ENCODE data around the gene DAB1. TPM values are rescaled to one million over a fixed set of nuclear protein-coding genes. Genes with fewer than 3 reads are reported as not detected.

The DAB1 gene
- total RNA-seq, 1 donor from 2014 or later = not detected

DNA sequence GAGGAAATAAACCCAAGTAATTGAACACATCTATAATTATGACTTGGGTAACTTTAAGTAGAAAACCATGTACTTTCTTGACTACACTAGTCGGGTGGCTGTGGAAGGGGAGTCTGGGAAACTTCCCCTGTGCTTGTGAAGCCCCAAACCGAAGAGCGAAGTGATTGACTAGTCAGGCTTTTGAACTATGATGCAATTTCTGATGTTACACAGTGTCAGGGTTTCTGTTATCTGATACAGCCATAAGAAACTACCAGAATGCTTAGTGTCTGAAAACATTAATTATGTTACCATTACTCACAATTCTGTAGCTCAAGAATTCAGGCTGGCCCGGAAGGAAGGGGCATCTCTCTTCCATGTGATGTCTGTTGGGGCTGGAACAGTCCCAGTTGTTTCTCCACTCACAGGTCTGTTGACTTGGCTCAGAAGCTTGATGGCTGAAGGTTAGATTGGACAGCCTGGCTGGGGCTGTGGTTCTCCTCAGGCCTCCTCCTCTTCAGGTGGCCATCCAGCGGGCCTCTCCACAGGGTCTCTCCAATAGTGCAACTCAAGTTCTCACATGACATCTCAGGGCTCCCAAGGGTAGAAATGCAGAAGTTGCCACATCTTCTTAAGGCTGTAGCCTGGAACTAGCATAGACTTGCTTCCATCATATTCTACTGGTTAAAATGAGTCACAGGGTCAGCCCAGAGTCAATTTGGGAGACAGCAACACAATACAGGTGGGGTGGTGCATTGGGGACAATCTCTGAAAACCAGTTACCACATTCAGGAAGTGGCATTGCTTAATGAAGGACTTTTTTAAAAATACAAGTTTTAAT is 449.7 kb downstream of the DAB1 start:
- Mint-ChIP-seq H3K27me3 (ENCODE audit: low read depth) (peaks cover 11% of the 10 kb centered on the region), H3K9me3 (ENCODE audit: low read depth) (peaks cover 2% of the 10 kb centered on the region), H3K36me3 (ENCODE audit: low read depth) (no peaks in the 10 kb centered on the region), H3K4me1 (ENCODE audit: low read depth) (no peaks in the 10 kb centered on the region), H3K4me3 (ENCODE audit: unreplicated experiment) (no peak overlapping the region), H3K27ac (ENCODE audit: unreplicated experiment) (no peak overlapping the region)
- DNase-seq (ENCODE audit: low spot score) = no peak
- no peak for TF ChIP-seq CTCF (IDR thresholded peaks at IDR 0.05)

DNA sequence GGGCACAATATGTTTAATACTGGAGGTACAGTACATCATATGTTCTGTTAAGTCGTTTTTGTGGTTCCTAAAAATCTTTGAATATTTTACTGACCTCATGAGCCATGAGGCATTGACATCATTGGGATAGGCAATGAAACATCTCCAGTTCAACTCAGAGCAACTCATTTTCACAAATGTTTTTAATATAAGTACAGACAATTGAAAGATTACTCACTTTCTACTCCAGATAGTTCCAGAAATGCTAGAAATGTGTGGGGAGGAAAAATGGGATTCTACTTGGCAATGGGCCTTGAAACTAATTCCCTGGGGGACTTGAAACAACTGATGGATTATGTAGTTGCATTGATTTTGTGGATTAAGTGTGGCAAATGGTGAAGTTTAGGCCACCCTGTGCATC is 450.9 kb downstream of the DAB1 start:
- H3K9me3 Mint-ChIP-seq (ENCODE audit: low read depth) = peaks cover 2% of the 10 kb centered on the region
- DNase-seq (ENCODE audit: low spot score) = no peak
- H3K27me3 Mint-ChIP-seq (ENCODE audit: low read depth) = peaks cover 11% of the 10 kb centered on the region
- H3K27ac Mint-ChIP-seq (ENCODE audit: unreplicated experiment) = no peak overlapping the region
- no peaks in the 10 kb centered on the region for H3K4me1 Mint-ChIP-seq (ENCODE audit: low read depth)
- no peak for TF ChIP-seq CTCF (IDR thresholded peaks at IDR 0.05)
- H3K4me3 Mint-ChIP-seq (ENCODE audit: unreplicated experiment) = no peak overlapping the region
- no peaks in the 10 kb centered on the region for H3K36me3 Mint-ChIP-seq (ENCODE audit: low read depth)

DNA sequence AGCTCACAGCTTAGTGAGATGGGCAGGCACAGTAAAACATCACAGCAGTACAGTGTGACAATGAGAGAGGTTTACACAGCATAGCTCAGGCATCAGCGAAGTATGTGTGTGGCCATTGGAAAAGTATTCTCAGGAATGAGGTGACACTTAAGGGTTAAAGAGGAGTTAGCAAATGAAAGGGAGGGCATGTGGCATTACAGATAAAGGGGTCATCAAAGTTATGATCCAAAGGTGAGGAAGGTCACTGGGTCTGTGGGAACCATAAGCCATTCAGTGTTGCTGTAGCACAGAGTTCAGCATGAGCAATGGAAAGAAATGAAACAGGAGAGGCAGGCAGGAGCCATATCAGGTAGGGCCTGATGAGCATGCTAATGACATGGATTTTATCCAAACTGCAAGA is 453.6 kb downstream of the DAB1 start:
- Mint-ChIP-seq H3K27me3 (ENCODE audit: low read depth) (peaks cover 5% of the 10 kb centered on the region), H3K4me1 (ENCODE audit: low read depth) (no peaks in the 10 kb centered on the region), H3K4me3 (ENCODE audit: unreplicated experiment) (no peak overlapping the region), H3K9me3 (ENCODE audit: low read depth) (peaks cover 2% of the 10 kb centered on the region), H3K27ac (ENCODE audit: unreplicated experiment) (no peak overlapping the region), H3K36me3 (ENCODE audit: low read depth) (no peaks in the 10 kb centered on the region)
- DNase-seq (ENCODE audit: low spot score) = no peak
- no peak for TF ChIP-seq CTCF (IDR thresholded peaks at IDR 0.05)

- no peak for DNase-seq (ENCODE audit: low spot score)
- Mint-ChIP-seq H3K4me1 (ENCODE audit: low read depth) (no peaks in the 10 kb centered on the region), H3K27ac (ENCODE audit: unreplicated experiment) (no peak overlapping the region), H3K4me3 (ENCODE audit: unreplicated experiment) (no peak overlapping the region), H3K27me3 (ENCODE audit: low read depth) (peaks cover 3% of the 10 kb centered on the region), H3K9me3 (ENCODE audit: low read depth) (peaks cover 2% of the 10 kb centered on the region), H3K36me3 (ENCODE audit: low read depth) (no peaks in the 10 kb centered on the region)
- TF ChIP-seq CTCF (IDR thresholded peaks at IDR 0.05) = no peak
These were observed 454.9 kb downstream of the DAB1 start for GRCh38 chr1:56968878-56969495.

DNA sequence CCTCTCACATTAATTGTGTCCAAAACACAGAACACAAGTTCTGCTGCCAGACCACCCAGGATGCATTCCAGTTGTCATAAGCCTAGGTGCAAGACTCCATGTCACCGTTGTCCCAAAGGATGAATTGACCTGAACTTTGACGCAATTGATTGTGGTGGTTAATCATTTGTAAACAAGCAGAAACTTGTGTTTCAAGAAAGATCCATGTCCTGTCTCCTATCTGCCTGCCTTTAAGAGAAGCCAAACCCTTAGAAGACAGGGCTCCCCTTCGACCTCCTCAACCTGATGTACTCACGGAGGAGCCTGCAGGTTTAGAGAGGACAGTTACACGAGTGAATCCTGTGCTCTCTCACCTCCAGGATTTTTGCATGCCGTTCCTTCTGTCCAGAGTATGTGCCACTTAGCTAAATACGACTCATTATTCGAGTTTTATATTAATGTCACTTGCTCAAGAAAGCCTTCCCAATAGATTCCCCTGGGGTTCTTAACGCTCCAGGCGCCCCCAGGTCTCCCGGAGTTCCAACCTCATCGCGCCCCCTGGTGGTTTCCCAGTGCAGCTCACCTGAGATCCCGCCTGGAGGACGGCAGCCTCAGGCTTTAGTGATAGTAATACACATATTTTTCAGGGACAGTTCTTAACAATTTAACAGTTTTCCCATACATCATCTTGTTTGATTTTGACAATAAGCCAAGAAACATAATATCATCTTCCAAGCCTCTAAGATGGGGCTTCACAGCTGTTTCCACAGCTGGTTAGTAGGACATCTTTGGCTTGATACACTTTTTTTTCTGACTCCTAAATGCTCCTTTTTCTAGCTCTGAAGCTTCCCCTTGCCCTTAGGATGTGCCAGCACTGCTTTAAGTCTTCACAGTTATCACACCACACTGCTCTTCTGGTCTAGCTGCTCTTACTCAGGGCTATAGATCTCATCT is 455.7 kb downstream of the DAB1 start:
- H3K4me3 Mint-ChIP-seq (ENCODE audit: unreplicated experiment) = no peak overlapping the region
- peaks cover 3% of the 10 kb centered on the region for H3K27me3 Mint-ChIP-seq (ENCODE audit: low read depth)
- TF ChIP-seq CTCF (IDR thresholded peaks at IDR 0.05) = peak; percentile 69
- no peaks in the 10 kb centered on the region for H3K36me3 Mint-ChIP-seq (ENCODE audit: low read depth)
- H3K27ac Mint-ChIP-seq (ENCODE audit: unreplicated experiment) = no peak overlapping the region
- H3K4me1 Mint-ChIP-seq (ENCODE audit: low read depth) = no peaks in the 10 kb centered on the region
- DNase-seq (ENCODE audit: low spot score) = no peak
- H3K9me3 Mint-ChIP-seq (ENCODE audit: low read depth) = peaks cover 2% of the 10 kb centered on the region
